C4-2B (cell line): ENCODE measurements around the gene INAVA.

Source experiments
- ZFX ChIP-seq: fragments of 450-650 bp; IDR thresholded peaks from 2 replicates; pipeline ENCODE4 v1.6.1; 2017
- TF ChIP-seq, protein P1 (sequence below): fragments of 450-650 bp; conservative IDR thresholded peaks from 2 replicates; pipeline ENCODE4 v1.5.1; 2017; ENCODE audit warnings: mild to moderate bottlenecking

GRCh38 chr1:200894712-200895442 lies at the start of gene INAVA:
- TF ChIP-seq, protein P1, sequence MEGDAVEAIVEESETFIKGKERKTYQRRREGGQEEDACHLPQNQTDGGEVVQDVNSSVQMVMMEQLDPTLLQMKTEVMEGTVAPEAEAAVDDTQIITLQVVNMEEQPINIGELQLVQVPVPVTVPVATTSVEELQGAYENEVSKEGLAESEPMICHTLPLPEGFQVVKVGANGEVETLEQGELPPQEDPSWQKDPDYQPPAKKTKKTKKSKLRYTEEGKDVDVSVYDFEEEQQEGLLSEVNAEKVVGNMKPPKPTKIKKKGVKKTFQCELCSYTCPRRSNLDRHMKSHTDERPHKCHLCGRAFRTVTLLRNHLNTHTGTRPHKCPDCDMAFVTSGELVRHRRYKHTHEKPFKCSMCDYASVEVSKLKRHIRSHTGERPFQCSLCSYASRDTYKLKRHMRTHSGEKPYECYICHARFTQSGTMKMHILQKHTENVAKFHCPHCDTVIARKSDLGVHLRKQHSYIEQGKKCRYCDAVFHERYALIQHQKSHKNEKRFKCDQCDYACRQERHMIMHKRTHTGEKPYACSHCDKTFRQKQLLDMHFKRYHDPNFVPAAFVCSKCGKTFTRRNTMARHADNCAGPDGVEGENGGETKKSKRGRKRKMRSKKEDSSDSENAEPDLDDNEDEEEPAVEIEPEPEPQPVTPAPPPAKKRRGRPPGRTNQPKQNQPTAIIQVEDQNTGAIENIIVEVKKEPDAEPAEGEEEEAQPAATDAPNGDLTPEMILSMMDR, result no peak
- TF ChIP-seq ZFX, result no peak
